ENCODE data around the gene KTN1. TPM values are rescaled to one million over a fixed set of nuclear protein-coding genes. Genes with fewer than 3 reads are reported as not detected.

KTN1 gene
- total and polyA plus RNA-seq, 2 donors = 97.2 to 175 TPM

- Histone ChIP-seq H3K27ac (ENCODE audit: low read depth) (no peak overlapping the region), H3K4me1 (ENCODE audit: insufficient read depth) (no peaks in the 10 kb centered on the region), H3K36me3 (ENCODE audit: insufficient read depth) (no peaks in the 10 kb centered on the region), H3K4me3 (ENCODE audit: low read depth, low read length) (no peak overlapping the region)
- no peak for DNase-seq (ENCODE audit: extremely low spot score)
- WGBS = 37% methylated on average over 4 of the region's 4 CpGs
Observed at GRCh38 chr14:55609681-55610080, 29.7 kb downstream of the KTN1 start.

GRCh38 chr14:55610713-55611370 lies 30.8 kb downstream of the KTN1 start:
- WGBS = 93% methylated on average over 12 of the region's 12 CpGs
- Histone ChIP-seq H3K27ac (ENCODE audit: low read depth) (no peak overlapping the region), H3K36me3 (ENCODE audit: insufficient read depth) (no peaks in the 10 kb centered on the region), H3K4me3 (ENCODE audit: low read depth, low read length) (no peak overlapping the region), H3K4me1 (ENCODE audit: insufficient read depth) (no peaks in the 10 kb centered on the region)
- no peak for DNase-seq (ENCODE audit: extremely low spot score)

GRCh38 chr14:55611859-55612258 lies 31.9 kb downstream of the KTN1 start:
- H3K36me3 ChIP-seq (ENCODE audit: insufficient read depth) = no peaks in the 10 kb centered on the region
- no peak overlapping the region for H3K4me3 ChIP-seq (ENCODE audit: low read depth, low read length)
- H3K27ac ChIP-seq (ENCODE audit: low read depth) = no peak overlapping the region
- no peaks in the 10 kb centered on the region for H3K4me1 ChIP-seq (ENCODE audit: insufficient read depth)
- no peak for DNase-seq (ENCODE audit: extremely low spot score)

DNA sequence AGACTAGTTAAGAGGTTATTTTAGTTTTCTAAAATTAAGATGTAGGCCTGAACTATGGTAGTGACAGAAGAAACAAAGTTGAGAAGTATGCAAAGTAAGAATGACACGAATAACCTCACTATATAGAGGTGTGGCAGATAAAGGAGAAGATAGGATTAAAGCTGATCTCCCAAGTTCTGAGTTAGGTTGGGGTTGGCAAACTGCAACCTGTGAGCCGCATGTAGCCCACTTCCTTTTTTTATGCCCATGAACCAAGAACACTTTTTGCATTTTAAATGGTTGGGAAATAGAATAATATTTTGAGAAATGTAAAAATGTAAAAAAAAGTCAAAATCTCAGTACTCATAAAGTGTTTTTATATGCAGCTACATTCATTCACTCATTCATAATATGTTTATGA lies 34.3 kb downstream of the KTN1 start:
- no peak overlapping the region for H3K4me3 ChIP-seq (ENCODE audit: low read depth, low read length)
- 94% methylated on average over 2 of the region's 2 CpGs for WGBS
- H3K4me1 ChIP-seq (ENCODE audit: insufficient read depth) = no peaks in the 10 kb centered on the region
- DNase-seq (ENCODE audit: extremely low spot score) = no peak
- H3K27ac ChIP-seq (ENCODE audit: low read depth) = no peak overlapping the region
- H3K36me3 ChIP-seq (ENCODE audit: insufficient read depth) = peaks cover under 1% of the 10 kb centered on the region

DNA sequence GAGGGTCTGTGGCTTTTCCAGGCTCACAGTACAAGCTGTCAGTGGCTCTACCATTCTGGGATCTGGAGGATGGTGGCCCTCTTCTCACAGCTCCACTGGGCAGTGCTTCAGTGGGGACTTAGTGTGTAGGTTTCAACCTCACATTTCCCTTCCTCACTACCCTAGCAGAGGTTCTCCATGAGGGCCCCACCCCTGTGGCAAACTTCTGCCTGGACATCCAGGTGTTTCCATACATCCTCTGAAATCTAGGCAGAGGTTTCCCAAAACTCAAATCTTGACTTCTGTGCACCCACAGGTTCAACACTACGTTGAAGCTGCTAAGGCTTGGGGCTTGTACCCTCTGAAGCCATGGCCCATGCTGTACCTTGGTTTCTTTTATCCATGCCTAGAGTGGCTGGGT lies 40.3 kb downstream of the KTN1 start:
- no peak overlapping the region for H3K4me3 ChIP-seq (ENCODE audit: low read depth, low read length)
- 98% methylated on average over 1 of the region's 1 CpG for WGBS
- H3K4me1 ChIP-seq (ENCODE audit: insufficient read depth) = no peaks in the 10 kb centered on the region
- no peak for DNase-seq (ENCODE audit: extremely low spot score)
- H3K36me3 ChIP-seq (ENCODE audit: insufficient read depth) = peaks cover 11% of the 10 kb centered on the region
- no peak overlapping the region for H3K27ac ChIP-seq (ENCODE audit: low read depth)

DNA sequence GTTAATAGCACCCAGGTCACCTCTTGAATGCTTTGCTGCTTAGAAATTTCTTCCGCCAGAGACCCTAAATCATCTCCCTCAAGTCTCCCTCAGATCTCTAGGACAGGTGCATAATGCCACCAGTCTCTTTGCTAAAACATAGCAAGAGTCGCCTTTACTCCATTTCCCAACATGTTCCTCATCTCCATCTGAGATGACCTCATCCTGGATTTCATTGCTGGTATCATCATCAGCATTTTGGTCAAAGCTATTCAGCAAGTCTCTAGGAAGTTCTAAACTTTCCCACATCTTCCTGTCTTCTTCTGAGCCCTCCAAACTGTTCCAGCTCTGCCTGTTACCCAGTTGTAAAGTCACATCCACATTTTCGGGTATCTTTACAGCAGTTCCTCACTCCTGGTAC lies 41.0 kb downstream of the KTN1 start:
- H3K27ac ChIP-seq (ENCODE audit: low read depth) = no peak overlapping the region
- 97% methylated on average over 3 of the region's 3 CpGs for WGBS
- H3K36me3 ChIP-seq (ENCODE audit: insufficient read depth) = peaks cover 11% of the 10 kb centered on the region
- H3K4me3 ChIP-seq (ENCODE audit: low read depth, low read length) = no peak overlapping the region
- no peaks in the 10 kb centered on the region for H3K4me1 ChIP-seq (ENCODE audit: insufficient read depth)
- DNase-seq (ENCODE audit: extremely low spot score) = no peak

DNA sequence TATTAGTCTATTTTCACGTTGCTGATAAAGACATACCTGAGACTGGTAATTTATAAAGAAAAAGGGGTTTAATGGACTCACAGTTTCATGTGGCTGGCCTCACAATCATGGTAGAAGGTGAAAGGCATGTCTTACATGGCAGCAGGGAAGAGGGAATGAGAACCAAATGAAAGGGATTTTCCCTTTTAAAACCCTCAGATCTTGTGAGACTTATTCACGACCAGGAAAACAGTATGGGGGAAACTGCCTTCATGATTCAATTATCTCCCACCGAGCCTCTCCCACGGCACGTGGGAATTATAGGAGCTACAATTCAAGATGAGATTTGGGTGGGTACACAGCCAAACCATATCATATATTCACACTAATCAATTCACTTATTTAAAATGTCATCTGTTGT lies 41.4 kb downstream of the KTN1 start:
- 76% methylated on average over 5 of the region's 5 CpGs for WGBS
- H3K4me1 ChIP-seq (ENCODE audit: insufficient read depth) = no peaks in the 10 kb centered on the region
- no peak for DNase-seq (ENCODE audit: extremely low spot score)
- H3K36me3 ChIP-seq (ENCODE audit: insufficient read depth) = peaks cover 11% of the 10 kb centered on the region
- no peak overlapping the region for H3K27ac ChIP-seq (ENCODE audit: low read depth)
- no peak overlapping the region for H3K4me3 ChIP-seq (ENCODE audit: low read depth, low read length)

GRCh38 chr14:55624913-55625312 lies 44.9 kb downstream of the KTN1 start:
- DNase-seq (ENCODE audit: extremely low spot score) = no peak
- 81% methylated on average over 4 of the region's 4 CpGs for WGBS

DNA sequence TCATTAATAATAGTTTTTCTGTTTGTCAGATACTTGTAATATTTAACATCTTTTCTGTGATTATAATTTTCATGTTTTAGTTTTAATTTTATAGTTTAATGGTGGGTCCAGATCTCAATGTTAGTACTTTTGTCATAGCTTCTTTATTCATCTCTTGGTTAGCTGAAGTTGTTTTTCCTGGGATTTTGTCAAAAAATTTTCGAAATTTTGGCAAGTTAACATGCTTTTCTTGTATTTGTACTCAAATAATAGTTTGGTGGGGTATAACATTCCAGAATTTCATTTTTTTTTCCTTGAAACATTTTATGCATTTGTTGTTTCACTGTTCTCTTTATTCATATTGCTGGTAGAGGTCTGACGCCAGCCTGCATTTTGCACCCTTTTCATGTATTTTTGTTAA lies 45.5 kb downstream of the KTN1 start:
- H3K27ac ChIP-seq (ENCODE audit: low read depth) = no peak overlapping the region
- H3K4me1 ChIP-seq (ENCODE audit: insufficient read depth) = no peaks in the 10 kb centered on the region
- peaks cover 6% of the 10 kb centered on the region for H3K36me3 ChIP-seq (ENCODE audit: insufficient read depth)
- H3K4me3 ChIP-seq (ENCODE audit: low read depth, low read length) = no peak overlapping the region
- DNase-seq (ENCODE audit: extremely low spot score) = no peak
- WGBS = 75% methylated on average over 2 of the region's 2 CpGs

More at GRCh38 chr14:55624913-55625312, 44.9 kb downstream of the KTN1 start:
- H3K4me3 ChIP-seq (ENCODE audit: low read depth, low read length) = no peak overlapping the region
- H3K4me1 ChIP-seq (ENCODE audit: insufficient read depth) = no peaks in the 10 kb centered on the region
- H3K36me3 ChIP-seq (ENCODE audit: insufficient read depth) = peaks cover 8% of the 10 kb centered on the region
- no peak overlapping the region for H3K27ac ChIP-seq (ENCODE audit: low read depth)

DNA sequence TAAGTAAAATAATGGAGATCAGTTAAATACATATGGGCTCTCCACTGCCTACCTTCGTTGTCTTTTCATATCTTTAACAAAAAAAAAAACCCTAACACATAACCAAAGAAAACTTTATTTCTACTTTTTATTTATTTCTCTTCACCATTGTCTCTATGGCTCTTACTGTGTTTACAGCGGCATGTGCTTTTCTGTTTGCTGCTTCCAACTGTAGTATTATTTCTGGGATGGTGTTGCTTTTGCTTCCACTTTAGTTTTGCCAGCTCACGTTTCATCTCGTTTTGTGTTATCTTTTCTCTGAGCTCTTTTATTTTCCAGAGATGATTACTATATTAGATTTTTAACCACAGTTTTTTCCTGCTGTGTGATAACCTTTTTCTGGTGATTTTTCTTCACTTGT lies 46.1 kb downstream of the KTN1 start:
- H3K4me1 ChIP-seq (ENCODE audit: insufficient read depth) = no peaks in the 10 kb centered on the region
- WGBS = 63% methylated on average over 4 of the region's 4 CpGs
- no peak for DNase-seq (ENCODE audit: extremely low spot score)
- no peak overlapping the region for H3K4me3 ChIP-seq (ENCODE audit: low read depth, low read length)
- H3K36me3 ChIP-seq (ENCODE audit: insufficient read depth) = peaks cover 9% of the 10 kb centered on the region
- H3K27ac ChIP-seq (ENCODE audit: low read depth) = no peak overlapping the region

DNA sequence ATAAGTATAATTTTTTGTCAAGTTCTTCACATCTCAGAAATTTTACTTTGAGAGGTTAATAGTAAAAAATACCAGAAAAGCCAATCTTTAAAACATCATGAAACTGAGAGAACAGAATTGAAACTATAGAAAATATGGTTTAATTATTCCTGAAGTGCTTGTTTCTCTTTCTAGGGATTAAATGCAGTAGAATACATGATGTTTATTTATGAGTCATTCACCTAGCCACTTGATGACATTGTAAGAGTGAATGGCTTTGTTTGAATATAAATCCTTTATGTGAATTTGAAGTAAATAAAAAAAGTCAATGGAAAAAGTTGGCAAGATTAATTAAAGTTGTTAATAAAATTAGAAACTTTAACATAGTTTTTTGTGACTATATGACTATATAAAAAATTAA lies 48.4 kb downstream of the KTN1 start:
- Histone ChIP-seq H3K4me1 (ENCODE audit: insufficient read depth) (no peaks in the 10 kb centered on the region), H3K36me3 (ENCODE audit: insufficient read depth) (peaks cover 6% of the 10 kb centered on the region), H3K4me3 (ENCODE audit: low read depth, low read length) (no peak overlapping the region), H3K27ac (ENCODE audit: low read depth) (no peak overlapping the region)
- no peak for DNase-seq (ENCODE audit: extremely low spot score)

- peaks cover 6% of the 10 kb centered on the region for H3K36me3 ChIP-seq (ENCODE audit: insufficient read depth)
- no peak overlapping the region for H3K27ac ChIP-seq (ENCODE audit: low read depth)
- DNase-seq (ENCODE audit: extremely low spot score) = no peak
- 81% methylated on average over 1 of the region's 1 CpG for WGBS
- no peak overlapping the region for H3K4me3 ChIP-seq (ENCODE audit: low read depth, low read length)
- no peaks in the 10 kb centered on the region for H3K4me1 ChIP-seq (ENCODE audit: insufficient read depth)
Observed at GRCh38 chr14:55638665-55639064, 58.7 kb downstream of the KTN1 start.

DNA sequence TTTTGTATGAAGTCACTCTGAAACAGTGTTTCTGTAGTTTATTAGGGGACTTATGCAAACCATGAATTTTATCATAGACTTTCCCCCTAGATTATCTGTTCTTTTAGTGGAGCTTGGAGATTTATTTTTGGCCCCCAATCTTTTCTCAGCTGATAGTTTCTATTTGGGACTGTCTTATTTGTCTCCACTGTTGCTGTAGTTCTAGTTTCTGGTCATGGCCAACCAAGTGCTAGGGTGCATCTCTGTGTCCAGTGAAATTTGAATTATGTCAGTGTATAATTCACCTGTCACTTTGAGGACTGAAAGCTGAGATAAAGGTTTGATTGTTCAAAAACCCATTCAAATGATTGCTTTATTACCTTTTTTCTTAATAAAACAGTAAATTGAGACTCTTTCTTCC lies 61.3 kb downstream of the KTN1 start:
- no peak for DNase-seq (ENCODE audit: extremely low spot score)
- Histone ChIP-seq H3K4me1 (ENCODE audit: insufficient read depth) (no peaks in the 10 kb centered on the region), H3K36me3 (ENCODE audit: insufficient read depth) (peaks cover 4% of the 10 kb centered on the region), H3K27ac (ENCODE audit: low read depth) (no peak overlapping the region), H3K4me3 (ENCODE audit: low read depth, low read length) (no peak overlapping the region)

- no peak overlapping the region for H3K27ac ChIP-seq (ENCODE audit: low read depth)
- DNase-seq (ENCODE audit: extremely low spot score) = no peak
- H3K4me3 ChIP-seq (ENCODE audit: low read depth, low read length) = no peak overlapping the region
- no peaks in the 10 kb centered on the region for H3K4me1 ChIP-seq (ENCODE audit: insufficient read depth)
- H3K36me3 ChIP-seq (ENCODE audit: insufficient read depth) = peaks cover 4% of the 10 kb centered on the region
Observed at GRCh38 chr14:55641954-55642353, 61.9 kb downstream of the KTN1 start.

DNA sequence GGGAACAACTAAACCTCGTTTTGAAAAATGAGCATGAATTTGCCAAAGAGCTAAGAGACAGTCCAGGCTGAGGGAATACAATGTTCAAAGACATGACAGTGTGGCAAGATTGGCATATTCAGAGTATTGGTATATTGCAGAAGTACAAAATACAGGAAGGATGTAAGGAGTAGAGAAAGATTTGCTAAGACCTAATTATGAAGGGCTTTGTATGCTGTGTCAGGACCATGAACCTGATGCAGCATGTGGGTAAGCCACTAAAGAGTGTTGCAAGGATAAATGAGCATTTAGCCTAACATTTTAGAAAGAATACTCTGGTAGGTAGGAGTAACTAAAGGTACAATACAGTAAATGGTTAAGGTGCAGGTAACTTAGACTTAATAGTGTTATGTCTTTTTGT lies 65.1 kb downstream of the KTN1 start:
- Histone ChIP-seq H3K4me1 (ENCODE audit: insufficient read depth) (no peaks in the 10 kb centered on the region), H3K4me3 (ENCODE audit: low read depth, low read length) (no peak overlapping the region), H3K27ac (ENCODE audit: low read depth) (no peak overlapping the region), H3K36me3 (ENCODE audit: insufficient read depth) (peaks cover 2% of the 10 kb centered on the region)
- DNase-seq (ENCODE audit: extremely low spot score) = no peak
- 63% methylated on average over 1 of the region's 1 CpG for WGBS

Measured in urinary bladder (tissue), 4 donors.